B cell (primary cell): ENCODE results near the gene PLXNB1. TPM values are rescaled to one million over a fixed set of nuclear protein-coding genes. Genes with fewer than 3 reads are reported as not detected.

Experiments used
- ATAC-seq: fragments of 200-7000 bp; cut with Tn5 transposase; one replicate; pipeline ENCODE4 v1.10.0; 2021; ENCODE audit warnings: low read depth, mild to moderate bottlenecking, moderate number of reproducible peaks, moderate library complexity
- CTCF ChIA-PET: fragments of 350-600 bp; sonication (Branson Sonifier 250); formaldehyde crosslinking; loops from one replicate; lab custom pipeline; 2021; ENCODE audit warnings: antibody characterized with exemption, inconsistent platforms; lab: Charles Lee
- POLR2A ChIA-PET: fragments of 350-600 bp; sonication (Branson Sonifier 250); formaldehyde crosslinking; loops from one replicate; lab custom pipeline; 2021; ENCODE audit warnings: antibody characterized with exemption; lab: Charles Lee
- DNase-seq: peaks from one replicate; pipeline ENCODE4 v3.0.0; 2013
- H2AFZ ChIP-seq: 2 replicates; pipeline ENCODE4 v1.6.1; 2012; ENCODE audit warnings: mild to moderate bottlenecking, low read depth, low read length; ENCODE audit not compliant: insufficient read depth, poor library complexity, severe bottlenecking
- H3K27ac ChIP-seq, 2 donors: 1 replicate in 1 of 2; 2 replicates in 1 of 2; pipeline ENCODE4 v1.5.1; 2012 to 2013; ENCODE audit warnings: low read length in 2 of 2, mild to moderate bottlenecking in 2 of 2, moderate library complexity in 1 of 2
- H3K27me3 ChIP-seq, 4 experiments: fragments of 200-600 bp in 1 of 4; sonication (generic) in 1 of 4; replicated peaks in 1 of 4; 1 replicate in 2 of 4; 2 replicates in 2 of 4; pipeline versions ENCODE4 v1.6.1 to v1.7.0; 2013 to 2016; ENCODE audit warnings: low read length in 3 of 4, mild to moderate bottlenecking in 2 of 4, mixed read lengths in 1 of 4, moderate library complexity in 1 of 4; ENCODE audit not compliant: insufficient read depth in 4 of 4, control insufficient read depth in 3 of 4; ENCODE audit errors: control extremely low read depth in 1 of 4
- H3K36me3 ChIP-seq, 2 experiments: replicated peaks in 1 of 2; 1 replicate in 1 of 2; 2 replicates in 1 of 2; pipeline versions ENCODE4 v1.6.1 to v1.7.1; 2013; ENCODE audit warnings: low read length in 1 of 2; ENCODE audit not compliant: insufficient read depth in 2 of 2, control insufficient read depth in 1 of 2; ENCODE audit errors: control extremely low read depth in 1 of 2, extremely low read depth in 1 of 2
- H3K4me1 ChIP-seq, 2 donors: fragments of 200-600 bp in 1 of 2; sonication (generic) in 1 of 2; 1 replicate in 1 of 2; 2 replicates in 1 of 2; pipeline versions ENCODE4 v1.5.1 to v1.6.1; 2013 to 2017; ENCODE audit warnings: low read length in 2 of 2; ENCODE audit not compliant: control insufficient read depth in 2 of 2, insufficient read depth in 2 of 2
- H3K4me2 ChIP-seq: replicated peaks from 2 replicates; pipeline ENCODE3; 2012; ENCODE audit warnings: mild to moderate bottlenecking, low read depth, low read length; ENCODE audit not compliant: poor library complexity, severe bottlenecking
- H3K4me3 ChIP-seq, 5 experiments: fragments of 200-600 bp in 1 of 5; sonication (generic) in 1 of 5; 1 replicate in 3 of 5; 2 replicates in 2 of 5; pipeline versions ENCODE4 v1.5.1 to v1.7.0; 2011 to 2016; ENCODE audit warnings: low read length in 4 of 5, mild to moderate bottlenecking in 4 of 5, low read depth in 2 of 5, control low read depth in 1 of 5, moderate library complexity in 1 of 5; ENCODE audit not compliant: insufficient read depth in 1 of 5; ENCODE audit errors: control extremely low read depth in 1 of 5, extremely low read depth in 1 of 5
- H3K79me2 ChIP-seq: fragments of 200-600 bp; sonication (generic); one replicate; pipeline ENCODE4 v1.6.0; 2016; ENCODE audit warnings: low read length; ENCODE audit not compliant: control insufficient read depth, insufficient read depth
- H3K9ac ChIP-seq: fragments of 200-600 bp; sonication (generic); 2 replicates; pipeline ENCODE4 v1.6.1; 2017; ENCODE audit warnings: mild to moderate bottlenecking, low read length, moderate library complexity
- H3K9me3 ChIP-seq, 3 donors: one replicate each; pipeline versions ENCODE4 v1.6.1 to v1.7.1; 2013; ENCODE audit warnings: low read length in 2 of 3; ENCODE audit not compliant: control insufficient read depth in 2 of 3, insufficient read depth in 1 of 3; ENCODE audit errors: control extremely low read depth in 1 of 3
- H4K20me1 ChIP-seq: 2 replicates; pipeline ENCODE4 v1.6.0; 2012; ENCODE audit warnings: mild to moderate bottlenecking, low read length; ENCODE audit not compliant: insufficient read depth, control insufficient read depth, poor library complexity, severe bottlenecking
- H3K27ac Mint-ChIP-seq: one replicate; pipeline ENCODE4 v1.8.0; 2021; ENCODE audit warnings: mixed read lengths
- H3K27me3 Mint-ChIP-seq: one replicate; pipeline ENCODE4 v1.8.0; 2021; ENCODE audit warnings: mixed read lengths
- H3K4me1 Mint-ChIP-seq: one replicate; pipeline ENCODE4 v1.8.0; 2021; ENCODE audit warnings: mixed read lengths
- H3K4me3 Mint-ChIP-seq: one replicate; pipeline ENCODE4 v1.8.0; 2021; ENCODE audit warnings: mixed read lengths
- H3K9me3 Mint-ChIP-seq: one replicate; pipeline ENCODE4 v1.8.0; 2022; ENCODE audit warnings: mixed read lengths; ENCODE audit not compliant: insufficient read depth
- CTCF ChIP-seq: fragments of 200-600 bp; IDR thresholded peaks from one replicate; pipeline ENCODE4 v1.8.0; 2022; ENCODE audit warnings: antibody characterized with exemption, mild to moderate bottlenecking
- EZH2 ChIP-seq: IDR thresholded peaks from 2 replicates; pipeline ENCODE4 v1.6.1; 2012; ENCODE audit warnings: borderline replicate concordance, low read depth, mild to moderate bottlenecking, moderate library complexity, low read length; ENCODE audit not compliant: insufficient read depth, poor library complexity, severe bottlenecking
- whole genome bisulfite sequencing: methylation state at CpG from one replicate; pipeline ENCODE4 v1.1.5; 2013; ENCODE audit warnings: missing lambda C conversion rate; ENCODE audit not compliant: insufficient coverage; 5-methylcytosine and 5-hydroxymethylcytosine counted together
- intact Hi-C: fragments of 100-400 bp; cut with micrococcal nuclease; formaldehyde crosslinking; loops from one replicate; pipeline ENCODE4 v1.10.0; 2022
- polyA plus RNA-seq: library from polyadenylated mRNA; depleted of rRNA; stranded (reverse); fragments of >200 nt; gene quantifications from 2 replicates; pipeline ENCODE4 v1.2.3, GENCODE V29; 2012
- total RNA-seq, 2 donors: library from RNA; stranded (reverse); fragments of 120-200 nt in 1 of 2; gene quantifications; 1 replicate in 1 of 2; 2 replicates in 1 of 2; pipeline versions ENCODE4 v1.2.3 to v1.2.4, GENCODE V29; 2013 to 2022

The PLXNB1 gene
- total and polyA plus RNA-seq, 2 donors (not counting 1 experiment from before 2014, with no cell fraction given), result 0.95 to 5.0 TPM

- ATAC-seq (no peak), DNase-seq (no peak)
- Mint-ChIP-seq H3K9me3 (no peaks in the 10 kb centered on the region), H3K4me1 (peaks cover 21% of the 10 kb centered on the region), H3K27ac (no peak overlapping the region), H3K4me3 (no peak overlapping the region), H3K27me3 (no peaks in the 10 kb centered on the region)
- ChIA-PET CTCF (interaction anchor here (1.5 to 12.1 kb wide), 3 partner anchors 11 to 52 kb away, joined by 3 to 116 read pairs (median 7); partner anchors contain the start of genes CCDC51 and TMA7), POLR2A (no interaction called here)
- Histone ChIP-seq H3K9me3 (no peaks in the 10 kb centered on the region), H3K4me2 (no peak overlapping the region), H3K36me3 (peaks cover 5 to 37% of the 10 kb centered on the region in 2 experiments), H4K20me1 (no peaks in the 10 kb centered on the region), H3K4me3 (no peak overlapping the region), H3K27me3 (no peaks in the 10 kb centered on the region), H3K9ac (no peak overlapping the region), H3K27ac (no peak overlapping the region), H3K79me2 (peaks cover 23% of the 10 kb centered on the region), H2AFZ (no peak overlapping the region), H3K4me1 (peaks cover 9 to 12% of the 10 kb centered on the region in 2 donors)
- TF ChIP-seq CTCF, result no peak
- no peak for TF ChIP-seq EZH2
- WGBS, result no CpG with 5 or more reads among the region's 1 CpG
- intact Hi-C loops, result no loop called here
These were observed 21.4 kb upstream of the PLXNB1 start for GRCh38 chr3:48451270-48451669.

- peak within 1 kb of the TSS; percentile 84 for H2AFZ ChIP-seq
- peak within 1 kb of the TSS; percentile 37 to 69 for H3K27ac ChIP-seq
- TF ChIP-seq EZH2 (no peak), CTCF (no peak)
- WGBS, result under 1% methylated on average over 91 of the region's 91 CpGs
- H3K9me3 ChIP-seq, result no peaks in the 10 kb centered on the region
- H3K27me3 ChIP-seq, result no peaks in the 10 kb centered on the region
- peak; percentile 99 for ATAC-seq
- Mint-ChIP-seq H3K27me3 (no peaks in the 10 kb centered on the region), H3K9me3 (no peaks in the 10 kb centered on the region), H3K4me3 (peak within 1 kb of the TSS; percentile 91), H3K27ac (peak within 1 kb of the TSS; percentile 91), H3K4me1 (peaks cover 37% of the 10 kb centered on the region)
- H3K4me2 ChIP-seq, result peak within 1 kb of the TSS; percentile 75
- ChIA-PET POLR2A (interaction anchor here (0.8 to 2.0 kb wide), 2 partner anchors 20 to 30 kb away, joined by 3 to 12 read pairs; a partner anchor contains a TSS), CTCF (interaction anchor here (0.6 to 12.1 kb wide), 8 partner anchors 12 to 408 kb away, joined by 3 to 116 read pairs (median 6); a partner anchor contains a TSS)
- H3K4me3 ChIP-seq, result peak within 1 kb of the TSS; percentile 50 to 82 (median 73)
- H3K4me1 ChIP-seq, result peaks cover 20 to 27% of the 10 kb centered on the region in 2 donors
- peaks cover 12% of the 10 kb centered on the region for H4K20me1 ChIP-seq
- intact Hi-C loops, result loop anchor here (1.0 to 10.0 kb wide), 5 partner anchors 20 to 359 kb away; partner anchors contain the start of gene NME6
- peak; percentile 89 for DNase-seq
- H3K9ac ChIP-seq, result peak within 1 kb of the TSS; percentile 76
- H3K79me2 ChIP-seq, result peaks cover 32% of the 10 kb centered on the region
- H3K36me3 ChIP-seq, result peaks cover 0 to 34% of the 10 kb centered on the region in 2 experiments
These were observed 16.7 kb upstream of the PLXNB1 start, which contains the start of gene ATRIP for GRCh38 chr3:48446425-48447193. Gene ATRIP (plus strand): TSS chr3:48446737. CDS start chr3:48446846, 109 bp downstream.
